Ramos (cell line): ENCODE data around the gene FRMPD4.

ENCODE experiments used
- in situ Hi-C: fragments of 300-500 bp; cut with MboI; formaldehyde crosslinking; loops from one replicate; pipeline ENCODE4 v1.14.3; 2022; ENCODE audit warnings: low sequenced_read_pairs; ENCODE audit not compliant: unreplicated experiment

FRMPD4 gene

DNA sequence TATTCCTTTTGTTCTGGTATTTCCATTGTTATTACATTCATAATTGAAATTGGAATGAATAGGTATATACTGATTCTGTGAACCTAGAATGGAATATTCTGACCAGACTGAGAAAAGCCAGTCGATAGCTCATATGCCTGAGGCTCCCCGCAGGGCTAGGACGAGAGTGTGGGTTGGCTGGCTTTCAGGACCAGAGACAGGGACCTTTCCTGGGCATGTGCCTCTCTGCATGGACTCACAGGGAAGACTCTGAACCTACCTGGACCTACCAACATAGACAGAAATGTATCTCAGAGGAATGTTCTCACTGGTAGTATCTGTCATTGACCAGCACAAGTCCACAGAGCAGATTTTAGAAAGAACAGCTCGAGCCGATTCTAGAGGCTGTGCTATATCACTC lies 214.6 kb downstream of the FRMPD4 start:
- in situ Hi-C loops: no loop called here

- in situ Hi-C loops: no loop called here
Observed at GRCh38 chrX:12360383-12360782, 222.1 kb downstream of the FRMPD4 start.

DNA sequence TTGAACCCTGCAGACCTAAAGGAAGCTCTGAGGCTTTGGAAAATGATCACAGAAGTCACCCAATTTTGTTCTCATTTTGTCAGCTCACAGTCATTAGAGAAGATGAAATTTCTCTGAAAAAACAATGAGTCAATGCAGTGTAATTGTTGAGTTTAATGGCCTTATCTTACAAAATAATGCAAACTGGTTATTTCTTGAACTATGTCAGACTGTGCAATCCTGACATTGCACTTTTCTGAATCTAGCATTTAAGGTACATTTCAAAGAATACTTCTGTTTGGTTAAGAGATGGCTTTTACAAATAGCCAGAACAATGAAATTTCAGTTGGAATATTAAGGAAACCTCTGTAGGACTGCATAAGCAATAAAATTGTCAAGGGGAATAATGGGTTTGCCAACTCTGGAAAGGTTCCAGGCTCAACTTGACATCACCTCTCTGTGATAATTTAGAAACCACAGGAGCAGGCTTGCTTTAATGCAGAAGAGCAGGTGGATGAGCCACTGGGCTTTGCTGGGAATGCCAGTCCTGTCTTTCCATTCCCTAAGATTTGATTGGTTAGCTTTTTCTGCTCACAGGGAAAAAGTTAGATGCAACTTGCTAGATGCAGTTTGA lies 222.8 kb downstream of the FRMPD4 start:
- in situ Hi-C loops: no loop called here

- in situ Hi-C loops: no loop called here
Observed at GRCh38 chrX:12363216-12363615, 224.9 kb downstream of the FRMPD4 start.

DNA sequence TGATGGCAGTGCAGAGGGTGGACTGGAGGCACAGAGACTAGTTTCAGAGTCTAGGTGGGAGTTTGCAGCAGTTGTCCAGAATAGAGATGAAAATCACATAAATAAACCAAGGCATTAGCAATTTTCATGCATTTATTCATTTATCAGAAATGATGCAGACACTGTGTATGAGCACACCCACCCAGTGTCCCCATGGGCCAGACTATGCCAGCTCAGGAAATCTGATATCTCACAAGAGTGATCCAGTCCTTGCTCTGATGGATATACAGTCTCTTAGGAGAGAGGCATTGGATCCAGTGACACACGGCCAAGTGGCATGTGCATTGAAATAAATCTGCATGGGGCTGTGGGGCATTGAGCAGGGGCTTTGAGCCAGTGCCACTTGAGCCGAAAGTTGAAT lies 228.2 kb downstream of the FRMPD4 start:
- in situ Hi-C loops: no loop called here

DNA sequence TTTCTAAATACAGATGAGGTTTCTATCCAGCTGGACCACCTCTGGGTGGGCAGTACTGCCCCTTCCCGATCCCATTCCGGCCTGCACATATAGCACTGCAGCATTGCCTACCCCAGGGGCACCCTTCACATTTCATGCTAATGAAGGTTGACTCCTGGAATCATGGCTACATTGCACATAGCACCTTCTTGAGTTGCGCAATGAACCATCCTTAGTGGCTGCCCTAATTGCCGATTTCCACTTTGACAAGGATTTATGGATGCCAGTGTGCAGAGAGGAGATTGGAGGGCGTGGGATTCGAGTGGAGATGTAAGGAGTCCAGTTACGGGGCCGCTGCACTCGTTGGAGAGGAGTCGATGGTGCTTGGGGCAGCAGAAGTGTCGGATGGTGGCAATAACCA lies 229.0 kb downstream of the FRMPD4 start:
- in situ Hi-C loops: no loop called here

DNA sequence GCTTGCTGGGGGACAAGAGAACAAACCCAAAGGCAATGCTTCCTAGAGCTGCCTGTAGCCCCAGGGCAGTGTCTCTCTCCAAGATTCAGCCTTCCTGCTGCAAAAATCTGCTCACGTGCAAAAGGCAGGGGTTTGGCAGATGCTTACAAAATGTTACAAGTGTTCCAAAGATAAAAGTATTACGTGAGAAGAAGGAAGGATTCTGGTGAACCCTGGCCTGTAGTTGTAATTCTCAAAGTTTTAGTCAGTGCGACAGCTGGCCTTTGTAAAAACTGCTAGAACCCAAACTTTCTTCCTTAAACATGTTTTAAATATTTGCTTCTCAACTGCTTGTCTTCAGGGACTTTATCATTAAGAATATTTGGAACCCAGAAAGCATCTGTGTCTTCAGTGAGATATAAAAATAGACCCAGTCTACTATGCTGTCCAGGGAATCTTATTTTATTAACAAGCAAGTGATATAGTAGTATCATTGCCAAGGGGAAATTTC lies 232.3 kb downstream of the FRMPD4 start:
- in situ Hi-C loops: no loop called here

GRCh38 chrX:12372111-12372510 lies 233.8 kb downstream of the FRMPD4 start:
- in situ Hi-C loops: no loop called here

GRCh38 chrX:12374286-12374685 lies 236.0 kb downstream of the FRMPD4 start:
- in situ Hi-C loops: no loop called here

GRCh38 chrX:12378253-12378652 lies 240.0 kb downstream of the FRMPD4 start:
- in situ Hi-C loops: no loop called here

- in situ Hi-C loops: no loop called here
Observed at GRCh38 chrX:12378706-12379105, 240.4 kb downstream of the FRMPD4 start.

DNA sequence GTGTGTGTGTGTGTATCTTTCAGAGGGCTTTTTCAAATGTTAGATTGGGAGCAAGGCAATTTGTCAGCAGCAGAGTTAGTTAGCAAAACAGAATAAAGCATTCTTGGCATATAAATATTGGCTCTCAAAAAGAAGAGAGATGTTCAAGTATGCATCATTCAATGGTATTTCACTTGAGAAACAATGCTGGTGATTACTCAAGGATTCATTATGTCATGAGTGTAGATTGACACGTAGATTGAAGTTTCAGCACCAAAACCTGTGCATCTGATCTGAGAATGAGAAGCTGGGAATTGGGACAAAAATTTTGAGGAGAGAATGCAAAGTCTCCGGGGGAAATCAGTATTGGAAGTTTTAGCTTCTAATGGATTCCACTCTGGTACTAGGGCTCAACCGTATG lies 241.4 kb downstream of the FRMPD4 start:
- in situ Hi-C loops: no loop called here

DNA sequence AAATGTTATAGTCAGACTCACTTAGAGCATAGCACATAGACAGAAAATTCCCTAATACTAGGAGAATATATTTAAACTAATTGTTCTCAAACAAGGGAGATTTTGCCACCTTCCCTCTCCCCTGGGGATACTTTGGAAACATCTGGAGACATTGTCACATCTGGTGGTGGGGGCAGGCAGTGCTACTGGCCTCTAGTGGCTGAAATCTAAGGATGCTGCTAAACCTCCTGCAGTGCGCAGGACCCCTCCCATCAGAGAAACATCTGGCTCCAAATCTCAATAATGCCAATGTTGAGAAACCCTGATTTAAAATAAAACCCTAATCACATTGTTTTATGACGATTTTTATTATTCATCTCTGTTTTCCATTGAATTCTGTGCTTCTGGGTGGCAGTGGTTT lies 244.9 kb downstream of the FRMPD4 start:
- in situ Hi-C loops: no loop called here

- in situ Hi-C loops: no loop called here
Observed at GRCh38 chrX:12390301-12390700, 252.0 kb downstream of the FRMPD4 start.

DNA sequence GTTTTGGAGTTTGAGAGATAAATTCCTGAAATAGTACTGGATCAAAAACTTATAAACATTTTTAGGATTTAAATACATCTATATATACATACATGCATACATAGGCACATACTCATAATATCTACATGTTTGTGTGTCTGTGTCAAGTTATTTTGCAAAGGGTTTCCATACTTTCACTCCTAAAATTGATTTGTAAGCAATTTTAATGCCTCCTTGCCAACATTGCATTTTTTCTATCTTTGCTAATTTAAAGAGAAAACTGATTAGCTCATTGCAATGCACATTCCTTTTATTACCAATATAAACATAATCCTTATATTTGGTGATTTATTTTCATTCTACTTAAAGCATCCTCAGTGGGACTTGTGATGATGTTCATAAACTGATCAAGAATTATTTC lies 258.3 kb downstream of the FRMPD4 start:
- in situ Hi-C loops: no loop called here

- in situ Hi-C loops: no loop called here
Observed at GRCh38 chrX:12400218-12400617, 261.9 kb downstream of the FRMPD4 start.

- in situ Hi-C loops: no loop called here
Observed at GRCh38 chrX:12401252-12401651, 263.0 kb downstream of the FRMPD4 start.

DNA sequence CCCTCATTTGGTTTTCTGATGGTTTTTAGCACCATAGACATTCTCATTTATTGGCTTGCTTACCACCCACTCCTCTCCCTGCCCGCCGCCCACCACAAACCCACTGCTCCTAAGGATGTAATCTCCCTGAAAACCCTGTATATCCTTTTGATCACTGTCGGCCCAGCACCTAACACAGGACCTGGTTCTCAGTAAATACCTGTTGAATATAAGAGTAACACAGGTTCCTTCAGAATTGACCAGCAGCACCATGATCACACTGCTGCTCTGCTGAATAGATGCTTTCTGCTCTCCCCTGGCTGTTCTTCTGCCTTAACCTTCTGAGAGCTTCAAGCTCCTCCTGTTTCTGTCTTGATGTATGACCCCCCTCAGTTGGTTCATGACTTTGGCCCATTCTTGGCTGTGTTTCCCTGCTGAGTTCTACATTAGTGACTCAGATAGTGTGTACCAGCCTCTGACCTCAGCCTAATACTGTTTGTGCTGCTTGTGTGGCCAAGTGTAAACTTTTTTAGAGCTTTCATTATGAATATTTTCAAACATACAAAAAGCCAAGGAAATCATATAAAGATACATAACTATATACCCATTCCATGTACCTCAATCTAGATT lies 265.3 kb downstream of the FRMPD4 start:
- in situ Hi-C loops: no loop called here

DNA sequence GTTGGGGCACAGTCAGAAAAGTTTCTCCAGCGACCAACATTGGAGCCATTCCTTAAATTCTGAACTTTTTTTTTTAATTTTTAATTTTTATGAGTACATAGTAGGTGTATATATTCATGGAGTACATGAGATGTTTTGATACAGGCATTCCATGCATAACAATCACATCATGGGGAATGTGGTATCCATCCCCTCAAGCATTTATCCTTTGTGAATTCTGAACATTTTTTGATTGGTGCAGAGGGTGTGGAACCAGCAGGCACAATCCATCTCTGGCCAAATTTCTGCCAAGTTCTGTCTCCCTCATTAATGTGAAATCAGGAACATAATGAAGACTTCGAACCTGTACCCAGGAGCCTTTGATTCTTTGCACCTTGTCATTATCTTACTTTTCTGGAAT lies 267.0 kb downstream of the FRMPD4 start:
- in situ Hi-C loops: no loop called here

- in situ Hi-C loops: no loop called here
Observed at GRCh38 chrX:12410523-12410922, 272.2 kb downstream of the FRMPD4 start.

DNA sequence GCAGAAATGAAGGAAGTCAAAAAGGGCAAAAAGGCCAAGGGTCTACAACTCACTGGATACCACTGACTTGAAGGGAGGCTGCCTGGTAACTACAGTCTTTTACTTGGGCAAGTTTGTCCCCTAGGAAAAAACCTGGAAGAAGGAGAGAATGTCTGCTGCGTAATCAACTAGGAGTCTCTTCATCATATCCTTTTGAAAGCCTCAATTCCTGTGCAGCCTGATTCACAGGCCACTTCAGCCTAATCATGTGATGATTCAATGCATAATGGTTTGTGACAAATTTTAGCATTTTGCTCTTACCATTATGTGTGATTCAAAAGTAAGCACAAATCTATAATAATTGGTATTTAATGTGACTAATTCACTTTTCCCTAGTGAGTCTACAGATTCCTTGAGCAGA lies 273.6 kb downstream of the FRMPD4 start:
- in situ Hi-C loops: no loop called here

- in situ Hi-C loops: no loop called here
Observed at GRCh38 chrX:12412561-12412960, 274.3 kb downstream of the FRMPD4 start.
